HG02798 (cell line): ENCODE data around the gene HAPSTR1.
"Not testable (repeated sequence)": the region's sequence is repeated elsewhere in the genome, so short reads cannot be mapped to it uniquely, and the experiment has no call there.

Experiments
- ATAC-seq: cut with Tn5 transposase; IDR thresholded peaks from one replicate; pipeline ENCODE4 v1.9.1; 2021; ENCODE audit warnings: mild to moderate bottlenecking; ENCODE audit not compliant: unreplicated experiment, poor library complexity

Gene HAPSTR1

GRCh38 chr16:9070254-9070653, 21.2 kb upstream of the HAPSTR1 start:
- no peak for ATAC-seq

DNA sequence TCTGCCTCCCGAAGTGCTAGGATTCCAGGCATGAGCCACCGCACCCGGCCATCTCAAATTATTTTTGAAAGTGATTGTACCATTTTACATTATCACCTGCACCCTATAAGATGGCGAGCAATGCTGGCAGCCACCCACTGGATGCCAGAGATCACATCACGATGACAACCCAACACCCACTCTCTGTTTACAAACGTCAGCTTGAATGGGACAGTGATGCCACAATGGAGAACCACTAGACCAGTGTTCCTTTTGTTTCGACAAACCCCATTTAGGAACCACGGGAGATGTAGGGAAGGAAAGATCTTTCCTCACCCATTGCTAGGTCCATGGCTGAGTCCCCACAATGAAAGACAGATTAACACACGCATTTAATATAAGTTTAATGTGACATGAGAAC, 20.1 kb upstream of the HAPSTR1 start:
- no peak for ATAC-seq

DNA sequence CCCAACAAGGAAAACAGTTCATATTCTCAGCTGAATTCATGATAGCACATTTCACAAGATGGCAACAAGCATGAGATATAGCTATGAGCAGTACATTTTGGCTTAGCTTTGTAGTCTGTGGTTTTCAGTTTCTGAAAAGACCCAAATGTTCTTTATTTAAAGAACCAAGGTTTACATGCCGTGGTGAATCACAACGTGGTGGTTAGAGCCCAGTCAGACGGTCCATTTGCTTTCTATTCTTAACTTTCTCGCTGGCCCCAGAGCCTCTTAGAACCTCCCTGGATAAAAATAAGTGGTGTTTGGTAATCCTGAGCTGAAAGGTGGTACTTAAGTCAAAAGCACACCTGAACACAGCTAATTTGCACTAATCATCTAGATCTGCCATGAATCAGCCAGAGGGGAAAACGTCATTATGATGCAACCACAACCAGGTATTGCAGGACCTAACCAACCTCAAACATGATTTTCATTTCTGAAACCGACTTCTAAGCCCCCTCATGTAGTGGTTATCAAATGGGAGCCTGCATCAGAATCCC, 18.6 kb upstream of the HAPSTR1 start:
- peak; percentile 70 for ATAC-seq

DNA sequence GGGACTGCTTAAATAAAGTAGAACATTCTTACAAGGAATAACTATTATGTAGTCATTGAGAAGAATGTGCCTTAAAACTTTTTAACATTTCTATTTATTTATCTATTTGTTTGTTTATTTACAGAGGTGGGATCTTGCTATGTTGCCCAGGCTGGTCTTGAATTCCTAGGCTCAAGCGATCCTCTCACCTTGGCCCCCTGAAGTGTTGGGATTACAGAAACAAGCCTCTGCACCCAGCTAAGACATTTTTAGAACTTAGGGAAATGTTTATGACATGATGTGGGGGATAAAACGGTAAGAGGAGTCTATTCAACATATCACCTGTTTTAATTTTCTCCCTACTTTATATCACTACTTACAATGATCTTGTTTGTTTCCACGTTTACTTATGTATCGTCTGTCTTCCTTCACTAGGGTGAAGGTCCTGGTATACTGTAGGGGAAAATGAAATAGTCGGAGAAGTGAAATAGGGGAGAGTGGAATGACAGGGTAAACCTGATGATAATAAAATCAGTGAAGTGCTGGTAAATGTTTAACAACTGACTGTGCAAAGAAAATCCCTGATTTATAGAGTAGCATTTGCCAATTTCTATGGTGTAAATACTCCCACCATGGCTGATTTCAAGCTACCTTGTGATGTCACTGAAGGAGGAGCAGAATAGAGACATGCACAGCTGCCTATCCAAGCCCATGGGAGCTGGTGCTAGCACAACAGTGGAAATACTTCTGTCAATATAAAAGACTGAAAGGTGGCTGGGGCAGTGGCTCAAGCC, 16.0 kb upstream of the HAPSTR1 start:
- ATAC-seq = no peak

DNA sequence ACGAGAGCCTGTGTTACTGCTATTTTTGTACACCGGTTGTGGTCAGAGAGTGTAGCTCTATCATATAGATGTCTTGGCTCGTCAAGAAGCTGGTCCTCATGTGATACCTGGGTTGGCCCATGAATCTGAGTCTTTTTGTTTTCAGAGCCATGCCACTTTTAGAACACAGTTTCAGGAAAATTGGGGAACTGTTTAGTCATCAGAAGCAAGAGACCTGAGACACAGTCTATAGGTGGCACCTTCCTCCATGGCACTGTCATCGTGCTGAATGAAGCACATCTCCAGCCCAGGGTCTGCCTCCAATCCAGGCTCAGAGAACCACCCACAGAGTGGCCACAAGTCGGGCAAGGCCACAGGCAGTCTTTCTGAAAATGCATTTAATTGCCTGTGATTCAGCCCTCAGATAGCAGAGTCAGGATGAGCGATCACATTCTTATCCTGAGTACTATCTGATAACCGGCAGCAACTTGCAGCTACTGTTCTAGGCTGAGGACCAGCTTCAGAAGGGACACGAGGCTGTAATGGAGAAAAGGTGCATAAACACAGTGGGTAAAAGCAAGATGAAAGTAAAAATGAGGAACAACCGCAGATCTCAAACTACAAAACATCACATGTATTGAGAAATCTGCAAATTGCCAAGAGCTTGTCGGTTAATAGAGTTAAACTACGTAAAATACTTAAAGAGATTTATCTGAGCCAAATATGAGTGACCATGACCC, 14.2 kb upstream of the HAPSTR1 start:
- ATAC-seq = no peak

DNA sequence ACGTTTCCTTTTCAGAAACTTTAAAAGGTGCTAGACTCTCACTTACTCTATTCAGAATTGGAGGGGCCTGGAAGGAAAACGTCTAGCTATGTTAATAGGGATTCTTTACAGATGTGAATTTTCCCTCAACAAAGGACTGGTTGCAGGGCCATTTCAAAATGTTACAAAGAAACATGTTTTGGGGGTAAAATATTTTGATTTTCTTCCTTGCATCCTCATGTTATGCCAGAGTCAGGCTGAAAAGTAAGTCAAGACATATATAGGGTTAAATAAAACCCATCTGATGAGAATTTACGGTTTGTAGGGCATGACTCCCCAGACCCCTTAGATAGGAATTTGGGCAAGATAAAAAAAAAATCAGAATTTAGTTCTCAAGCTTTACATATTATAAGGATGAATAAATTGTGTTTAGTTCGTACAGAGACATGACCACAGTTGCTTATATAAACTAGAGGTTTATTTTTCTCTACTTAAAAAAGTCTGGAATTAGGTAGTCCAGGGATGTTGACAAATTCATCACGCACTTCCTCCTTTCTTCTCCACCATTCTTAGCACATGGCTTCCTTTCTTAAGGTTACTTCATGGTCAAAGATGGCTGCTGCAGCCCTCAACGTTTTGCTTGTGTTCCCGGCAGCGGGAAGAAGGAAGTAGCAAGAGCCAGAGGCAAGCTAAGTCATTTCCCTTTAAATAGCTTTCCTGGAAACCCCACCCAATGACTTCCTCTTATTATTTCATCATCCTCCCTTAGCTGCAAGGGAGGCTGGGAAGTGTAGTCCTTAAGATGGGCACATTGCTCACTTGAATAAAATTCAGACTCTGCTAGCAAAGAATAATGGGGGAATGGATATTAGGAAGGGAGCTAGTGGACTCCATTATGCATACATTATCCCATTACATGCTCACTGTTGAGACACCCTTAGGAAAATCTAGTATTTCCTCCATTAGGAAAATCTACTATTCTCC, 12.7 kb upstream of the HAPSTR1 start:
- peak; percentile 60 for ATAC-seq

DNA sequence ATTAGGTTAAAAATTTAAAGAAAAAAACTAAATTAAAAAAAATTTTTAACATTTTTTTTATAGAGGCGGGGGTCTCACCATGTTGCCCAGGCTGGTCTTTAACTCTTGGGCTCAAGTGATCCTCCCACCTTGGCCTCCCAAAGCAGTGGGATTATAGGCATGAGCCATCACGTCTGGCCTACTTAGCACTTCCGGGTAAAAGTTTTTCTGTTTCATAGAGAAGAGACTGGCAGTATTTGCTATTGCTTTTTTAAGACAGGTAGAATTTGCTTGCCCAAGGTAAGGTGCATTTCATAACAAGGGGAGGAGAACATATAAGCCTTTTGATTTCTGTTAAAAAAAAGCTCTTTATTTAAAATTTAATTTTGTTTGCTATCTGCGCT, 12.0 kb upstream of the HAPSTR1 start:
- no peak for ATAC-seq

DNA sequence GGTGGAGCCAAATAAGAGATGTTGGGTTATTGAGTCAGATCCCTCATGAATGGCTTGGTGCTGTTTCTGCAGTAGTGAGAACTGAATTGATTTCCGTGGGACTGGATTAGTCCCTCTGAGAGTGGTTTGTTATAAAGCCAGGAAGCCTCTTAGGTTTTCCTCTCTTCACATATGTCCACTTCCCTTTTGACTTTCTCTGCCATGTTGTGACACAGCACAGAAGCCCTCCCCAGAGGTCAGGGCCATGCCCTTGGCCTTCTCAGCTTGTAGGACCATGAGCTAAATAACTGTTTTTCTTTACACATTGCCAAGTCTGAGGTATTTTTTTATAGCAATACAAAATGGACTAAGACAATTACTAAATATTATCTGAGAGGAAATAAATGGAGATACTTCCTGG, 10.3 kb upstream of the HAPSTR1 start:
- no peak for ATAC-seq

DNA sequence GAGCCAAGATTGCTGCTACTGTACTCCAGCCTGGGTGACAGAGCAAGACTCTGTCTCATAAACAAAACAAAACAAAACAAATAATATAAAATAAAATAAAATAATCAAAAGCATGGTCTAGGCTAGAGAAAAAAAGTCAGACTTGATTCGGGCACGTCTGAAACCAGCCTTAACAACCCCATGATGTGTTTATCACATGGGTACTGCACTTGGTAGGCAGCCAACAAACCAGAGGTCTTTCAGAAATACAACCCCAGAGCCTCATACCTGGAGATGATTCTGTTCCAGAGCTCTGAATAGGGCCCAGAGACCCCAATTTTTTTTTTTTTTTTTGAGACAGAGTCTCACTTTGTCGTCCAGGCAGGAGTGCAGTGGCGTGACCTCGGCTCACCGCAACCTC, 9.6 kb upstream of the HAPSTR1 start:
- no peak for ATAC-seq

DNA sequence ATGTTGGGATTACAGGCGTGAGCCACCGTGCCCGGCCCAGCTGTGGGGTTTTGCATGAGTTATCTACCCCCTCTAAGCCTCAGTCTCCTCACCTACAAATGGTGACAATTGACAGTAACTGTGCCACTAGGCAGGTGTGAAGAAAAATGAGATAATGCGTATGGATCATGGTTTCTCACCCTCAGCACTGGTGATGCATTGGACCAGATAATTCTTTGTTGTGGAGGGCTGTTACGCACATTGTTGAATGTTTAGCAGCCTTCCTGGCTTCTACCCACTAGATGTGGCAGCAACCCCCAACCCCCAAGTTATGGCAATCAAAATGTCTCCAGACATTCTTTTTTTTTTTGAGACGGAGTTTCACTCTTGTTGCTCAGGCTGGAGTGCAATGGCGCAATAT, 9.0 kb upstream of the HAPSTR1 start:
- ATAC-seq = no peak

DNA sequence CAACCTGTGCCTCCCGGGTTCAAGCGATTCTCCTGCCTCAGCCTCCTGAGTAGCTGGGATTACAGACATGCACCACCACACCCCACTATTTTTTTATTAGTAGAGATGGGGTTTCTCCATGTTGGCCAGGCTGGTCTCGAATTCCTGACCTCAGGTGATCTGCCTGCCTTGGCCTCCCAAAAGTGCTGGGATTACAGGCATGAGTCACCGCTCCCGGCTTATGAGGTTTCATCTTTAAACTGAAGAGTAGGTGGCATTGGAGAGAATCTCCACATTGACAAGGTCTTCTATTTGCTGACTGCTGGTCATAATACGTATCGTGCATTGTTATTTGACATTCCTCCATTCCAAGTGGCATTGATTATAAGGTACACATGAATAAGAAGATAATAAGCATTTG, 3.7 kb upstream of the HAPSTR1 start:
- ATAC-seq = not testable (repeated sequence)

- no peak for ATAC-seq
These were observed 2.6 kb upstream of the HAPSTR1 start for GRCh38 chr16:9088848-9089247.

- no peak for ATAC-seq
These were observed 1.8 kb upstream of the HAPSTR1 start for GRCh38 chr16:9089660-9090059.

GRCh38 chr16:9090101-9090959, 1.1 kb upstream of the HAPSTR1 start:
- no peak for ATAC-seq

GRCh38 chr16:9091867-9092281, 430 bp downstream of the HAPSTR1 start:
- peak; percentile 13 for ATAC-seq

- ATAC-seq = peak; percentile 11
These were observed 986 bp downstream of the HAPSTR1 start for GRCh38 chr16:9092282-9092977.

- no peak for ATAC-seq
These were observed 1.5 kb downstream of the HAPSTR1 start for GRCh38 chr16:9092978-9093344.

- no peak for ATAC-seq
These were observed 2.8 kb downstream of the HAPSTR1 start for GRCh38 chr16:9094011-9094846.
